HepG2 (cell line): ENCODE results near the gene ZNF367. TPM values are rescaled to one million over a fixed set of nuclear protein-coding genes. Genes with fewer than 3 reads are reported as not detected.

ENCODE experiments used
- BRD4 ChIP-seq: sonication (generic); formaldehyde crosslinking; IDR thresholded peaks from 2 replicates; pipeline ENCODE4 v1.4.0; 2020; ENCODE audit warnings: missing genetic modification reagents
- FOXK1 ChIP-seq: sonication (generic); formaldehyde crosslinking; IDR thresholded peaks from 2 replicates; pipeline ENCODE4 v1.4.0; 2020; ENCODE audit warnings: low read depth, missing genetic modification reagents, borderline replicate concordance
- HIVEP1 ChIP-seq: sonication (generic); formaldehyde crosslinking; IDR thresholded peaks from 2 replicates; pipeline ENCODE4 v1.4.0; 2020; ENCODE audit warnings: mild to moderate bottlenecking, missing genetic modification reagents
- JARID2 ChIP-seq: sonication (generic); formaldehyde crosslinking; IDR thresholded peaks from 2 replicates; pipeline ENCODE4 v1.8.1; 2023; ENCODE audit warnings: missing genetic modification reagents, inconsistent platforms; ENCODE audit not compliant: insufficient replicate concordance
- KLF11 ChIP-seq: IDR thresholded peaks from 2 replicates; pipeline ENCODE4 v1.6.1; 2016; ENCODE audit warnings: missing compliant biosample characterization
- PHF8 ChIP-seq: sonication (generic); formaldehyde crosslinking; IDR thresholded peaks from 2 replicates; pipeline ENCODE4 v1.5.0; 2020; ENCODE audit warnings: missing genetic modification reagents
- POLR2A ChIP-seq, 2 experiments: IDR thresholded peaks; 2 replicates each; pipeline ENCODE4 v1.6.1; 2011; ENCODE audit warnings: low read depth in 2 of 2, low read length in 2 of 2, mild to moderate bottlenecking in 1 of 2, moderate library complexity in 1 of 2; ENCODE audit not compliant: insufficient read depth in 1 of 2
- PPARG ChIP-seq: conservative IDR thresholded peaks from 2 replicates; pipeline ENCODE4 v1.6.1; 2016; ENCODE audit warnings: missing biosample characterization, missing genetic modification reagents
- RARA ChIP-seq: IDR thresholded peaks from 2 replicates; pipeline ENCODE4 v1.6.1; 2016; ENCODE audit warnings: missing genetic modification reagents, missing compliant biosample characterization
- RNF2 ChIP-seq: fragments of 450-650 bp; conservative IDR thresholded peaks from 2 replicates; pipeline ENCODE4 v1.6.1; 2016; ENCODE audit warnings: low read depth
- SIN3B ChIP-seq: fragments of 150-350 bp; IDR thresholded peaks from 2 replicates; pipeline ENCODE4 v1.6.1; 2014; ENCODE audit warnings: low read length
- SMAD3 ChIP-seq: sonication (generic); formaldehyde crosslinking; IDR thresholded peaks from 2 replicates; pipeline ENCODE4 v1.4.0; 2020; ENCODE audit warnings: missing genetic modification reagents
- TCF12 ChIP-seq, 2 experiments: fragments of 450-650 bp in 1 of 2; sonication (generic) in 1 of 2; formaldehyde crosslinking in 1 of 2; IDR thresholded peaks; 2 replicates each; pipeline versions ENCODE4 v1.6.1 to v1.8.0; 2017 to 2022; ENCODE audit warnings: antibody characterized with exemption in 1 of 2, mild to moderate bottlenecking in 1 of 2, missing genetic modification reagents in 1 of 2, moderate library complexity in 1 of 2
- ZBTB3 ChIP-seq: sonication (generic); formaldehyde crosslinking; IDR thresholded peaks from 2 replicates; pipeline ENCODE4 v1.4.0; 2020; ENCODE audit warnings: low read depth, mild to moderate bottlenecking, moderate library complexity, missing genetic modification reagents, borderline replicate concordance
- ZFX ChIP-seq: sonication (generic); formaldehyde crosslinking; IDR thresholded peaks from 2 replicates; pipeline ENCODE4 v1.4.0; 2020; ENCODE audit warnings: mild to moderate bottlenecking, low read depth, missing genetic modification reagents, moderate library complexity
- ZNF468 ChIP-seq: sonication (generic); formaldehyde crosslinking; IDR thresholded peaks from 2 replicates; pipeline ENCODE4 v1.8.0; 2022; ENCODE audit warnings: mild to moderate bottlenecking, moderate library complexity, missing genetic modification reagents
- ZNF773 ChIP-seq: sonication (generic); formaldehyde crosslinking; IDR thresholded peaks from 2 replicates; pipeline ENCODE4 v1.4.0; 2020; ENCODE audit warnings: missing genetic modification reagents, borderline replicate concordance
- ZSCAN12 ChIP-seq: sonication (generic); formaldehyde crosslinking; IDR thresholded peaks from 2 replicates; pipeline ENCODE4 v1.9.0; 2021; ENCODE audit warnings: mild to moderate bottlenecking, missing genetic modification reagents
- polyA plus RNA-seq, 8 experiments: library from polyadenylated mRNA; depleted of rRNA in 3 of 8; stranded (reverse) in 7 of 8; unstranded in 1 of 8; fragments of >200 nt; fragmentation: Illumina TruSeq in 4 of 8; extraction: Trizol in 4 of 8; gene quantifications; 2 replicates each; pipeline versions ENCODE4 v1.2.1 to v1.2.3, GENCODE V29; 2011 to 2016; ENCODE audit warnings: low read depth in 4 of 8, missing spikeins in 1 of 8, mixed read lengths in 1 of 8; ENCODE audit not compliant: insufficient read depth in 1 of 8
- total RNA-seq, 5 experiments: library from RNA; depleted of rRNA; stranded (reverse); fragments of >200 nt; fragmentation: Illumina TruSeq; extraction: Trizol; gene quantifications; 2 replicates each; pipeline ENCODE4 v1.2.3, GENCODE V29; 2016; ENCODE audit warnings: low read depth in 1 of 5
- TF ChIP-seq, protein P1 (sequence below): sonication (generic); formaldehyde crosslinking; IDR thresholded peaks from 2 replicates; pipeline ENCODE4 v1.9.0; 2021; ENCODE audit warnings: missing genetic modification reagents, borderline replicate concordance
- TF ChIP-seq, protein P2 (sequence below): sonication (generic); formaldehyde crosslinking; IDR thresholded peaks from 2 replicates; pipeline ENCODE4 v1.5.1; 2020; ENCODE audit warnings: mild to moderate bottlenecking, missing genetic modification reagents, moderate library complexity
- TF ChIP-seq, protein P3 (sequence below): sonication (generic); formaldehyde crosslinking; IDR thresholded peaks from 2 replicates; pipeline ENCODE4 v1.5.1; 2020; ENCODE audit warnings: mild to moderate bottlenecking, missing genetic modification reagents, borderline replicate concordance
- TF ChIP-seq, protein P4 (sequence below): IDR thresholded peaks from 2 replicates; pipeline ENCODE4 v1.6.1; 2016; ENCODE audit warnings: low read depth, control low read depth

Gene ZNF367
- total and polyA plus RNA-seq, 2 of the 13 experiments (the other 11 are each of a cell fraction or from before 2014, with no cell fraction given), result 2.9 to 7.7 TPM

DNA sequence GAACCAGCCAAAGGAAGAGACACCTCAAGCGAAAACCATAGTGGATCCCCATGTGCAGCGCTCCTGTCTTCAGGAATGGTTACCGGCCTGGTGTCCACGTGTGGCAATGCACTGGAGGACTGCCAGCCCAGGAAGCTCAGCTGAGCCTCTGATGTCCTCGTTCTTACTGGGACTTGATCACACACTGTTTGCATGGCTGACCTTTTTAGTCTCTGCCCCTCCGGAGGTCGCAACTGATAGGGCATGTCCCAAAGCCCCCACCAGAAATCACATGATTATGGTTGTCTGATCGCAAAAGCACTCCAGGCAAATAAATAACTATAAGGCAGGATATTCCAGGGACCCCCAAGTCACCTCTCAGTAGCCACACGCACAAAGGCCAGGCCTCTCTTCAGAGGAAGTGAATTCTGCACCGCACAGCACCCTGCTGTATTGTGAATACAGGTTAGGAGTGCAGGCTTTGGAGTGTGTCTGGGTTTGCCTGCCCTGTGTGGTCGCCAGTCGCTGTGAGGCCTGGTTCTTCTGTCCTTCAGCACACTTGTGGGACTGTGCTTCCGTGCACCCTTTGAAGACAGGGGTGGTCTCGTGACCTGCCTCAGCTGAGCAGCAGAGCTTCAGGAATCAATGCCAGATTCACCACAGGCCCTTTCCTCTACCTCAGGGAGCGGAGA lies 18.4 kb upstream of the ZNF367 start (continued):
- peak; percentile 86 for TF ChIP-seq BRD4 (CRISPR knock-in tag)
- no peak for TF ChIP-seq SIN3B
- peak; percentile 75; the same call in 1 of the 2 replicates for TF ChIP-seq RNF2
- TF ChIP-seq TCF12 (IDR thresholded peaks at IDR 0.05), result no peak
- no peak for TF ChIP-seq TCF12 (CRISPR knock-in tag; IDR thresholded peaks at IDR 0.05)
- TF ChIP-seq FOXK1, result 0 out of 2 replicates have a peak, but pooled peaks have one; percentile 32
- TF ChIP-seq, protein P1, sequence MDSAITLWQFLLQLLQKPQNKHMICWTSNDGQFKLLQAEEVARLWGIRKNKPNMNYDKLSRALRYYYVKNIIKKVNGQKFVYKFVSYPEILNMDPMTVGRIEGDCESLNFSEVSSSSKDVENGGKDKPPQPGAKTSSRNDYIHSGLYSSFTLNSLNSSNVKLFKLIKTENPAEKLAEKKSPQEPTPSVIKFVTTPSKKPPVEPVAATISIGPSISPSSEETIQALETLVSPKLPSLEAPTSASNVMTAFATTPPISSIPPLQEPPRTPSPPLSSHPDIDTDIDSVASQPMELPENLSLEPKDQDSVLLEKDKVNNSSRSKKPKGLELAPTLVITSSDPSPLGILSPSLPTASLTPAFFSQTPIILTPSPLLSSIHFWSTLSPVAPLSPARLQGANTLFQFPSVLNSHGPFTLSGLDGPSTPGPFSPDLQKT (CRISPR knock-in tag), result no peak
- TF ChIP-seq SMAD3, result peak; percentile 77; the same call in 1 of the 2 replicates
- TF ChIP-seq, protein P2, sequence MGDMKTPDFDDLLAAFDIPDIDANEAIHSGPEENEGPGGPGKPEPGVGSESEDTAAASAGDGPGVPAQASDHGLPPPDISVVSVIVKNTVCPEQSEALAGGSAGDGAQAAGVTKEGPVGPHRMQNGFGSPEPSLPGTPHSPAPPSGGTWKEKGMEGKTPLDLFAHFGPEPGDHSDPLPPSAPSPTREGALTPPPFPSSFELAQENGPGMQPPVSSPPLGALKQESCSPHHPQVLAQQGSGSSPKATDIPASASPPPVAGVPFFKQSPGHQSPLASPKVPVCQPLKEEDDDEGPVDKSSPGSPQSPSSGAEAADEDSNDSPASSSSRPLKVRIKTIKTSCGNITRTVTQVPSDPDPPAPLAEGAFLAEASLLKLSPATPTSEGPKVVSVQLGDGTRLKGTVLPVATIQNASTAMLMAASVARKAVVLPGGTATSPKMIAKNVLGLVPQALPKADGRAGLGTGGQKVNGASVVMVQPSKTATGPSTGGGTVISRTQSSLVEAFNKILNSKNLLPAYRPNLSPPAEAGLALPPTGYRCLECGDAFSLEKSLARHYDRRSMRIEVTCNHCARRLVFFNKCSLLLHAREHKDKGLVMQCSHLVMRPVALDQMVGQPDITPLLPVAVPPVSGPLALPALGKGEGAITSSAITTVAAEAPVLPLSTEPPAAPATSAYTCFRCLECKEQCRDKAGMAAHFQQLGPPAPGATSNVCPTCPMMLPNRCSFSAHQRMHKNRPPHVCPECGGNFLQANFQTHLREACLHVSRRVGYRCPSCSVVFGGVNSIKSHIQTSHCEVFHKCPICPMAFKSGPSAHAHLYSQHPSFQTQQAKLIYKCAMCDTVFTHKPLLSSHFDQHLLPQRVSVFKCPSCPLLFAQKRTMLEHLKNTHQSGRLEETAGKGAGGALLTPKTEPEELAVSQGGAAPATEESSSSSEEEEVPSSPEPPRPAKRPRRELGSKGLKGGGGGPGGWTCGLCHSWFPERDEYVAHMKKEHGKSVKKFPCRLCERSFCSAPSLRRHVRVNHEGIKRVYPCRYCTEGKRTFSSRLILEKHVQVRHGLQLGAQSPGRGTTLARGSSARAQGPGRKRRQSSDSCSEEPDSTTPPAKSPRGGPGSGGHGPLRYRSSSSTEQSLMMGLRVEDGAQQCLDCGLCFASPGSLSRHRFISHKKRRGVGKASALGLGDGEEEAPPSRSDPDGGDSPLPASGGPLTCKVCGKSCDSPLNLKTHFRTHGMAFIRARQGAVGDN (CRISPR knock-in tag), result peak; percentile 97
- TF ChIP-seq ZBTB3, result peak; percentile 54; the same call in 1 of the 2 replicates
- peak; percentile 64; the same call in 1 of the 2 replicates for TF ChIP-seq HIVEP1 (CRISPR knock-in tag)
- TF ChIP-seq, protein P3, sequence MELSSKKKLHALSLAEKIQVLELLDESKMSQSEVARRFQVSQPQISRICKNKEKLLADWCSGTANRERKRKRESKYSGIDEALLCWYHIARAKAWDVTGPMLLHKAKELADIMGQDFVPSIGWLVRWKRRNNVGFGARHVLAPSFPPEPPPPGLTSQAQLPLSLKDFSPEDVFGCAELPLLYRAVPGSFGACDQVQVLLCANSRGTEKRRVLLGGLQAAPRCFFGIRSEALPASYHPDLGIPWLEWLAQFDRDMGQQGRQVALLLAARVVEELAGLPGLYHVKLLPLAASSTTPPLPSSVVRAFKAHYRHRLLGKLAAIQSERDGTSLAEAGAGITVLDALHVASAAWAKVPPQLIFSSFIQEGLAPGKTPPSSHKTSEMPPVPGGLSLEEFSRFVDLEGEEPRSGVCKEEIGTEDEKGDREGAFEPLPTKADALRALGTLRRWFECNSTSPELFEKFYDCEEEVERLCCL, result peak; percentile 86; the same call in 1 of the 2 replicates
- no peak for TF ChIP-seq ZNF468
- TF ChIP-seq KLF11 (CRISPR knock-in tag), result 0 out of 2 replicates have a peak, but pooled peaks have one; percentile 64
- TF ChIP-seq PHF8, result peak; percentile 50; the same call in 1 of the 2 replicates
- peak; percentile 55; the same call in 1 of the 2 replicates for TF ChIP-seq PPARG (CRISPR knock-in tag)
- peak in 1 of 2 experiments; percentile 38; a peak in 1 of 4 replicates for TF ChIP-seq POLR2A (IDR thresholded peaks at IDR 0.05; ENCODE audit: insufficient read depth in 1 of 2, low read depth in 2 of 2, low read length in 2 of 2)
- peak; percentile 85 for TF ChIP-seq ZFX
- no peak for TF ChIP-seq ZNF773 (CRISPR knock-in tag)
- peak; percentile 86 for TF ChIP-seq ZSCAN12
- peak; percentile 78 for TF ChIP-seq RARA
- no peak for TF ChIP-seq JARID2 (CRISPR knock-in tag)
- TF ChIP-seq, protein P4, sequence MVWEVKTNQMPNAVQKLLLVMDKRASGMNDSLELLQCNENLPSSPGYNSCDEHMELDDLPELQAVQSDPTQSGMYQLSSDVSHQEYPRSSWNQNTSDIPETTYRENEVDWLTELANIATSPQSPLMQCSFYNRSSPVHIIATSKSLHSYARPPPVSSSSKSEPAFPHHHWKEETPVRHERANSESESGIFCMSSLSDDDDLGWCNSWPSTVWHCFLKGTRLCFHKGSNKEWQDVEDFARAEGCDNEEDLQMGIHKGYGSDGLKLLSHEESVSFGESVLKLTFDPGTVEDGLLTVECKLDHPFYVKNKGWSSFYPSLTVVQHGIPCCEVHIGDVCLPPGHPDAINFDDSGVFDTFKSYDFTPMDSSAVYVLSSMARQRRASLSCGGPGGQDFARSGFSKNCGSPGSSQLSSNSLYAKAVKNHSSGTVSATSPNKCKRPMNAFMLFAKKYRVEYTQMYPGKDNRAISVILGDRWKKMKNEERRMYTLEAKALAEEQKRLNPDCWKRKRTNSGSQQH (CRISPR knock-in tag), result no peak
